Hepatic stellate cell (primary cell): ENCODE results near the gene PIP5K1B.

Source experiments
- DNase-seq: peaks from one replicate; pipeline ENCODE4 v3.0.0; 2011; ENCODE audit warnings: low spot score

Gene PIP5K1B

DNA sequence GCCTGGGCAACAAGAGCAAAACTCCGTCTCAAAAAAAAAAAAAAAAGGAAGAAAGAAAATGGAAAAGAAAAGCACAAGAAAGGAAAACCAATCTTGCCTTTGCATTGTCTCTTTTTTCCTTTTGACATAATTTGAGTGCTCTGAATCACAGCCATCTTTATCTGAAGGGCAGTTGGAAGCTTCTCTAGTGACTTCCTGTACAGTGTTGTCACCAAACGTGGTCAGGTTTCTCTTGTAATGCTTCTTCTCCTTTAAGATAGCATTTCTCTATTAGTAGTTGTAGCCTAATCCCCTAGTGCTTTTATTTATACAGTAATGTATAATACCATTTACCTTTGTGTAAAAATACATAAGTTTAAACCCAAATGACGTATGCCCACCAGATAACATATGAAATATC is 290.7 kb downstream of the PIP5K1B start:
- no peak for DNase-seq

DNA sequence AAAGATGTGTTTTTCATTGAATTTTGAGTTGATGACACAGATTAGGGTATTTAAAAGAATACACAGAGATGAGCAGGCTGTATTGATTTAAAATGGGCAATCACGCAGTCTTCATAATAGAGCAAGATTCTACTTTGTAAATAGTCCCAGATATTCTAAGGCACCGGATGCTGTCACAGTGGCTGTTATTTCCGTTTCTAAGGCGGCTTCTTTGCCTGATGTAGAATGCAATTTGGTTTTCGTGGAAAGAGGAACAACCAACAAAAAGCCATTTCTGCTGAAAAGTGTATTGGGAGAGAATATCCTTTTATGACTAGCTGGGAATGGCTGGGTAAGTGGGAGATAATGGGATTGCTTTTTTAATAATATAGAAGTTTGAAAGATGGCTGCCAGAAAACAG is 291.4 kb downstream of the PIP5K1B start:
- no peak for DNase-seq

DNA sequence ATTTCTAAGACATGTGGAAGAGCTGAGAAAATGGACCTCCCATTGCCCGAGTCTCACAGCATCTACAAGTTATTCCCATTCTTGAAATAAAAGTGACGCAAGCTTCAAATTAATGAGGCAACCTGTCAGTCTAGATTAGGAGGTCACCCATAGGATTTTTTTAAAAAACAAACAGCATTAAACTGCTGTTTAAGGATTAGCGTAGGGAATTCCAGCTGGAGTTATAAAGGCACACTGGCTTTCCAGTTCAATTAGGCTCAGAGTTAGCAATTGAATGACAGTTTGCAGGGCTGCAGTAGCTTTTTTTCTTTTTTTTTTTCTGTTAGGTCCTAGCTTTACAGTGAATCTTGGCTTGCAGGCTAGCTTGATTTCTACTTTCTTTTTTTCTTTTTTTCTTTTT is 292.6 kb downstream of the PIP5K1B start:
- DNase-seq: no peak

DNA sequence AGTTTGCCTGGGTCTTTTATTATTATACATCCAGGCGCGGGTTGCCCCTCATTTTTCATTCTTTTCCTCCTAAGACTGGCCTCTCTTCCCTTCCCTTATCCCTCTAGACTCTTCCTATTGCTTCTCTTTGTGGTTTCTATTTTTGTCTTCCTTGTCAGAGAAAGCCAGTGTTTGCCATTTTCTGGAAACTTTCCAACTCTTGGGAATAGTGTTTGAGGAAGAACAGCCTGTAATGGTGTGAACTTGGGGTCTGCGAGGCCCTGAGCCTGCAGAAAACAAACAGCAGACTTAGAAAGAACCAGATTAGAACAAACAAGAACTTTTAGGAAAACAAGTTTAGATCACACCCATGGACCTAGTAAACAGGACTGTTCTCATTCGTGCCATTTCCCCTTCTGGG is 293.3 kb downstream of the PIP5K1B start:
- DNase-seq: no peak

DNA sequence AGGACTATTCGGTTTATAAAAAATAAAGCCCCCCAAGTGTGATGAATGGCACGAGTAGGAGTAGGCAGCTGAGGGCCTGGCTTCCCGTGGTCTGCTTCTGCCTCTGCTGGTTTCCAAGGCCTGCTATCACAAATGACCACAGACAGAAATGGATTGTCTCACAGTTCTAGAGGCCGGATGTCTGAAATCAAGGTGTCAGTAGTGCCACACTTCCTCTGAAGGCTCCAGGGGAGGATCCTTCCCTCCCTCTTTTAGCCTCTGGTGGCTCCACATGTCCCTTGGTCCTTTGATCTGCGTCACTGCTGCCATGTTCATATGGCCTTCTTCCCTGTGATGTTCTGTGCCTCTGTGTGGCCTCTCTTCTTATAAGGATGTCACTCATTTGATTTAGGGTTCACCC is 293.8 kb downstream of the PIP5K1B start:
- DNase-seq: no peak

DNA sequence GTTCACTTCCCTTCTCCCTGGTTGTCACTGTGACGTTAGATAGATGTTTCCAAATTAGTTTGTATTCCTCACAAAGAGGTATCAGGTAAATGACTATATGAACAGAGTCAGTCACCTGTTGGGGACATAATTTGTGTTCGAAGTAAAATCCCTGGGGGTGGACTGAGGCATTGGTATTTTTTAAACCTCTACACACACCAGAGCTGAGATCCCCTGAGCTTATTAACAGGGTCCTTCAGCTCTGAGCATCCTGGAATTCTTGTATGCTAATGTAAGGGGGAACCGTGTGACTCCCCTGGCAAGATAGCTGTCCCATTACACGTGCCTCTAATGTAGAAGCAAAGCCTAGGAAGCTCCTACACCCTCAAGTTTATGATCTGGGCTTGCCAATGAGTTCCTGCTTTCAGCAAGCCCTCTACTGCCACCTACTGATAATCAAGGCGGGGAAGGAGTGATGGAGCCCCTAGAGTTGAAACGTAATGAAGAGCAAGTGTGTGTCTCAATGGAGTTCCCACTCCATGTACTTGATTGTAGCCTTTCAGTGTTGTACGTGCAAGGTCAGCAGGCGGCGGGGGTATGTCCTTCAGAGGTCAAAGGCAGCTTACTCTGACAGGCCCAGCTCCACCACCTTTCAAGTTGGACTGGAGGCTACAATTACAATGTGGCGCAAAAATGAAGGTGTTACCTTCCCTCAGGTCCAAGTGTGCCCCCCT is 294.5 kb downstream of the PIP5K1B start:
- peak; percentile 67 for DNase-seq

DNA sequence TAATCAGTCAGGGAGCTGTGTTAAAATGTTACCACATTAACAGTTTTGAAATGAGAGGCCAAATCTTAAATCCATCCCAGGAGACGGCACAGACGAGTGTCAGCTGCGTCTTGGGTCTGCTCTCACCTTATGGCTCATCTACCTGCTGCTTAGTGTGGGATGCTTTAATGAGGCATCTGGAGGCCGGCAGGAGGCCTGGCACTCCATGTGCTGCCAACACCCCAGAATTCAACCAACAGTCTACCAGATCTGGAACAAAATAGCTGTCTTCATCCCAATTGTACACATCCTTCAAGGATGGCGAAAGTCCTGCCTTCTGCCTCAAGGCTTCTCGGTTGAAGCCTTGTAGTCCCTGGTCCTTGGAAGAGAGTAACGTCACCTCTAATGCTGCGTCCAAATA is 296.9 kb downstream of the PIP5K1B start:
- DNase-seq: no peak

DNA sequence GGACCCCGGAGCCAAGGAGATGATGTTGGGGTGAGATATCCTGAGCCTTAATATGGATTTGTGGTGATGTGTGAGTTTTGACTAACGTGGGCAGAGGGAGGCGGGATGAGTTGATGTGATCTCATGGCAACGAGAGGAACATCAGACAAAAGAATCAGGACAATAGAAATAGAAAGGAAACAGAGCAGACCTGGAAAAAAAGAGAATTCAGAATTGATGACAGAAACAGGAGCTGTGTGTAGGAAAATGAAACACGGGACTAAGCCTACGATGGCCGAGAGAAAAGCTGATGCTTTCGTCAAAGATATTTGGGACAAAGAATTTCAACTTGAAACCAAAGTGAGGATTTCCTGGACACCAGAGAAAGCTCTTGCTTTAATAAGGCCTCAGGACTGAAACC is 298.0 kb downstream of the PIP5K1B start:
- DNase-seq: no peak

DNA sequence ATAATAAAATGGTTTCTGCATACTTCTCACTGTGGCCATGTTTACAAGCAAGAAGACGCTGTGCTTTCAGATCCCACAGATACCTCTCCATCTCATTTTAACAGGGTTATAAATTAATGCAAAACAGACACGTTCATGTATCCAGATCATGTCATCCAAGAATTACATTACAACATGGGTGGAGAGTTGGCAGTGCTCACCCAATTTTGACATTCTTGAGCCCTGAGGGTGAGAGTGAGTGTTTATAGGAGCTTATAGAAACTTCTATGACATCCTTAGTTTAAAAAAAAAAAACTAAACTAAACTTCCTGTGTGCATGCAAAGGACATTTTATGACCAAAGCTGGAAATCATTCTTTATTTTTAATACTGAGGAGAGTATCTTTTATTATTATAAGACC is 299.8 kb downstream of the PIP5K1B start:
- no peak for DNase-seq

DNA sequence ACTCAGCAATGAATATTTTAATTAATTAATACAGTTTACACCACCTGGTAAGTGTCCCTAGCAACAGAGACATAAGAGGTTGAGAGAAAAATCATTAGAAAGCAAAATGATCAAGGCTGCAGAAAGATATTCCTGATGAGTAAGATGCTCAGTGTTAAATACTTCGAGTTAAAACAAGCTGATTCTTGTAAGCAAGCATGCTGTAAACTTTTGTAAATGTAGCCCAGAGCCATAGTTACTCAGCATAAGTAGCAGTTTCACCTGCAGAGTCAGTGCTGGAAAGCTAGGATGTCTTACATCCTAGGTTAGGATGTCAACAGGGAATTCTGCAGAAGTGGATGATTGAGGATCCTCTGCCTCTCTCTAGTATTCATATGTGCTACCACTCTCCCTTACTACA is 304.7 kb downstream of the PIP5K1B start:
- DNase-seq: no peak

DNA sequence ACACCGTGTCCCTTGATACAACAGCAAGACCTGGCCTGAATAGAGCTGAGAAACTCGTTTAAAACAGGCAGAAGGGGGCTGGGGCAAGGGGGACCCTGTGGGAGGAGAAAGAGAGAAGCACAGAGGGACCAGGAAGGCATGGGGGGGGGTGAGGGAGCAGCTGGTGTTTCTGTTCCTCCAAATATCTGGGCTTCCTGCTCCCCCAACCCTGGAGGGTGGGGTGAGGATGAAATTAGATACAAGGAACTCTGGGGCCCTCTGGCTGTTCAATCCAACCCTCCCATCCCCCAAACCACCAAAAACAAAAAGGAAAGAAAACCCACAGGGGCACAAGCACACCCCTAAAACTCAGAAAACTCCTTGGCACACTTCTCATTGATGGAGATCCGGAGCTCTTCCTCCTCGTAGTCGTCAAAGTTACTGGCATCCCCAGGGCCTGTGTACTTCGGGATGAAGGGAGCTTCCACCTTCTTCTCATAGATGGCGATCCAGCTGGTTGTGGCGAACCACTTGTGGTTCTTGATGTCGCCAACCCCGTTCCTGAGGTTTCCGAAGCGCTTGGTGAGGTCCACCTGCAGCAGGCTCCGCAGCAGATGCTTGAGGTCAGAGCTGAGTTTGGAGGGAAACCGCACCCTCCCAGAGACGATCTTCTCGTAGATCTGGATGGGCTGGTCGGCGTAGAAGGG is 307.8 kb downstream of the PIP5K1B start:
- no peak for DNase-seq

DNA sequence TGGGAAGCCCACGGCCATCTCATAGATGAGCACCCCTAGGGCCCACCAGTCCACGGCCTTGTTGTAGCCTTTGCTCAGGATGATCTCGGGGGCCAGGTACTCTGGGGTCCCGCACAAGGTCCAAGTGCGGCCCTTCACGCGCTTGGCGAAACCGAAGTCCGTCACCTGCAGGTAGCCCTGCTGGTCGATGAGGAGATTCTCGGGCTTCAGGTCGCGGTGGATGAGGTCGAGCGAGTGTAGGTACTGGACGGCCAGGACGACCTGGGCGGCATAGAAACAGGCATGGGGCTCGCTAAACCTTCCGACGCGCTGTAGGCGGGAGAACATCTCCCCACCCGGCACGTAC is 308.3 kb downstream of the PIP5K1B start:
- no peak for DNase-seq

DNA sequence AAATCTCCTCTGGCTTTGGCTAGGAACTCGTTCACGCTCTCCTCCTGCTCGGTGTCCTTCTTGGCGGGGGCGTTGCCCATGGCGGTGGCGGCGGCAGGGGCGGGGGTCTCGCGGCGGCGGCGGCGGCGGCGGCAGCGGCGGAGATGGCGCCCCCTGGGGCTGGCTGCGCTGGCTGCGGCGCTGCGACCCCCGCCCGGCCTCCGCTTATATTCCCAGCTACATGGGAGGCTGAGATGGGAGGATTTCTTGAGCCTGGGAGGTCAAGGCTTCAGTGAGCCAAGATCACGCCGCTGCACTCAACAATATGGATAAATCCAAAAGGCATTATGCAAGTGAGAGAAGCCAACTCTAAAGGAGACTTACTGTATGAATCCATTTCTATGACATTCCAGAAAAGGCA is 309.0 kb downstream of the PIP5K1B start, which contains the start of gene PRKACG:
Gene PRKACG, minus strand, starts transcription at position 101 of the 400 bp plus-strand sequence. Its CDS starts 21 bp downstream, at position 80.
- DNase-seq: no peak

DNA sequence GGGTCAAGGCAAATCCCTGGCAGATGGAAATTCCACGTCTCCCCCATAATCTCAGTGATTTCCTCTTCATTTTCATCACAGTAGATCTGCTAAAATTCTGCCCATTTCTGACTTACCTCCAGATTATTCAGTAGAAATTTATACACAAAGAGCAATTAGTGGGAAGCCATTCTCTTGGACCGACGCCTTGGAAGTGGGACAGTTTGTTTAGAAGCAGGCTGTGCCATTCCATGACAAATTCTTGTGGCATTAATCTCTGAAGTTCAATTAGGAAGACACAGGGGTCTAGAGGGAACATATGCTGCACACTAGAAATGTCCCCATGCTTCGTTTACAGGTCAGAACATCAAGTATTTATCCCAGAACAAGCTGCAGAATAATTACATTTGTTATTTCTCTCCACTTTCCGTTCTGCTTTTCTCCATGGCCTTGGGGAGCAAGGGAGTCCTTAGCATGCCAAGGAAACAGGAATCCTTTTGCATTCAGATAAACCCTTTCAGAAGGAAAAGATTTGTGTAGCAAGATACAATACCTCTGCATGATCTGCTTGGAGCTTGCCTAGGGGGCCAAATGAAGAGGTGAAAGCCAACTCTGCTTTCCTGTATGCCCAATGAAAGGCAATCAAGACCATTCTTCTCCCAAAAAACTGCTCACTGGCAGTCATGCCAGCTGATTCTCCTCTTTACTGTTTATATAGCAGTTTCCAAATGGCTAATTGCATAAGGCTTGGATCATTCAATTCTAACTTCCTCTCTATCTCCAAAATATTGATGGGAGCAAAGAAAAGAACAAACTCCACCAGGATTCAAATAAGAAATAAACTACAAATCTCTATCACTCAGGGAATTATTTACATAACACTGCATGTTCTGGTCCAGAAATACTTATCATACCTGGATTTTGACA is 311.4 kb downstream of the PIP5K1B start:
- DNase-seq: no peak

DNA sequence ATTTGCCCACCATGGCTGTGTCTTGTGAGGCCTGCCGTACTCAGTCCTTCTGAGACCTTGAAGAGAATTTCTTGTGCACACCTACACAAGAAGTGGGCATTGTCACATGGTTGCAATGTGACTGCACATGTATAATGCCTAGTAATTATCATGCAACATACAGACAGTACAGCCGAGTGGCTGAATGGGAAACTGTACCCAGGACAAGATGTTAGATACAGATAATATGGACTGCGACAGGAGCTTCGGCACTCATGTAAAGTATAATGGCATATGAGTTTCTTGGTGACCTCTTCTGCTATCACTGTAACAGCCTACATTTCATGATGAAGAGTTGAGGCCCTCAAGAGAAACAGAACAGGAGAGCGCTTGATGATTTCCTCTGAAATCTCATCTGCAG is 313.7 kb downstream of the PIP5K1B start:
- DNase-seq: no peak

DNA sequence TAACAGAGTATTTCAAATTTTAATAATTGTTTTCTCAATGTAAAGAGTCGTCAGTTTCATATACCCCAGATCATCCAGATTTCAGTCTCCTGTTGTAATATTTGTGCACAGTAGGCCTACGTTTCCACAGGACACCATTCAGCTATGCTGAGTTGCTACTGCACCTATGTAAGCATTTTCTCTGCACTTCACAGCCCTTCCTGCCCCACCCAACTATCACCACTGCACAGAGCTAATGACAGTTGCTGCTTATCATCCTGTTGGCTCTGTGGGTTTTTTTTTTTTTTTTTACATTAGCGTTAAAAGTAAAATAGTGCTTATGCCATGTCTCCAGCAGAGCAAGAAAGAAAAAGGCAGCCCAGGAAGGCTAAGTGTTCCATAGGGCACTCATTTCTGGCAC is 314.8 kb downstream of the PIP5K1B start:
- DNase-seq: no peak

DNA sequence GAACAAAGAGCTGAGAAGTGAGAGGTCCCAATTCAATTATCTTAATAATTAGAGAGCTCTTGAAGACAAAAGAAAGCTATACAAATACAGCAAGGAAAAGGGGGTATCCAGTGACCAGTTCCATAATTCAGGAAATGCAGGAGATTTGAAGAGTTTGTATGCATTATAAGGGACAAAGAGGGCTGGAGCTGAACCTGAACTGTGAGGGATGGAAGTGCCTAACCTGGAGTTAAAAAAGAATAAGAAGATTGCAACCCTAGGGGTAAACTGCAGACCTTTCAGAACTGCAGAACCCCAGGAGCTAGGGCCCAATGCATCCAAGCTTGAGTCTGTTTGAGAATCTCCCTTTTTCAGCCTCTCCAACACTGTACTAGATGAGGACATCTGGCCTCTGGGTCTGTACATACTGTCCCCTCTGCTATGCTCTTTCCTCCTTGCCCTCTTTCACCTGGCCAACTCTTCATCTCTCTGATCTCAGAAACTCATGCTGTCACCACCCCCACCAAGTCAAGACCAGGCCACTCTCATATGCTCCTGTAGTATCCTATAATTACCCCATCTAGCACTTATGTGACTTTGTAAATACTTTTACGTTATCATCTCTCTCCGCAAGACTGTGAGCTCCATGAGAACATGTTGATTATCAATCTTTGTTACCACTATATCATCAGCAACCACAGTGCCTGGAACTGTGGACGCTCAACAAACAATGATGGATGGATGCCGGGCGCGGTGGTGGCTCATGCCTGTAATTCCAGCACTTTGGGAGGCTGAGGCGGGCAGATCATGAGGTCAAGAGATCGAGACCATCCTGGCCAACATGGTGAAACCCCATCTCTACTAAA is 315.5 kb downstream of the PIP5K1B start:
- no peak for DNase-seq

DNA sequence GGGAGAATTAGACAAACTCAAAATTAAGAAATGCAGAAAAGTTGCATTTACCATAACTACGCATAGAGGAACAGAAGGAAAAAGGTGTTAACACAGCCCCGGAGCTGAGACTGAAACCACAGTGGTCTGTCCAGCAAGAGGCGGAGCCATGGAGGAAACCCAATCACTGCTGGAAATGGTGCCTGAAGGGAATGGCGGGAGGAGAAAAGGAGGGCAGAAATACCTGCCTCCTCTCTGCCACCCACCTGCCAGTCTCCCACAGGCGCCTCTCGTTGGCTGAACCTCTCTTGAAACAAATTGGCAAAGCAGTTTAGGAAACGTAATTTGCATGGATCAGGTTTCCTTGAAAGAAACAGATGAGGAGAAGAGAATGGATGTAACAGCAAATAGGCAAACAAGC is 318.6 kb downstream of the PIP5K1B start:
- no peak for DNase-seq

DNA sequence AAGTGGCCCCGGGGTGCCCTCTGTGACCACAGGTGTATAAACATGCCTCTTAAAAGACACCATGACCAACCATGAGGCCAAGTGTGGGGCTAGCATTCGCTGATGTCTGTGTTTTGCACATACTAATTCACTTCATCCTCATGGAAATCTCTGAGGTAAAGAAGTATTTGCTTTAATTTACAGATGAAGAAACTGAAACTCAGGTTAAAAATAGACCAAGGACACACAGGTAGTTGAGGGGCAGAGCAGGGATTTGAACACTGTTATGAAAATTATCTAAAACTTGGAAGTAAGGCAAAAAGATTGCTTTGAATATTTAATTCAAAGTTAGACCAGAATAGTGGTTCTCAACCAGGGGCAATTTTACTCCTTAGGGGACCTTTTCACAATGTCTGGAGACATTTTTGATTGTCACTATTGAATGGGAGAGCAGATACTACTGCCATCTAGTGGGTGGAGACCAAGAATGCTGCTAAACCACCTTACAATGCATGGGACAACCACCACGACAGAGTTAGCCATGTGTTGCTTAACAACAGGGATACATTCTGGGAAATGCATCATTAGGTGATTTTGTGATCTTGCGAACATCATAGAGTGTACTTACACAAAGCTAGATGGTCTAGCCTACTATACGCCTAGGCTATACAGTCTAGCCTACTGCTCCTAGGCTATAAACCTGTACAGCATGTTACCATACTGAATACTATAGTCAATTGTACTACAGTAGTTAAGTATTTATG is 322.5 kb downstream of the PIP5K1B start:
- DNase-seq: peak; percentile 53

DNA sequence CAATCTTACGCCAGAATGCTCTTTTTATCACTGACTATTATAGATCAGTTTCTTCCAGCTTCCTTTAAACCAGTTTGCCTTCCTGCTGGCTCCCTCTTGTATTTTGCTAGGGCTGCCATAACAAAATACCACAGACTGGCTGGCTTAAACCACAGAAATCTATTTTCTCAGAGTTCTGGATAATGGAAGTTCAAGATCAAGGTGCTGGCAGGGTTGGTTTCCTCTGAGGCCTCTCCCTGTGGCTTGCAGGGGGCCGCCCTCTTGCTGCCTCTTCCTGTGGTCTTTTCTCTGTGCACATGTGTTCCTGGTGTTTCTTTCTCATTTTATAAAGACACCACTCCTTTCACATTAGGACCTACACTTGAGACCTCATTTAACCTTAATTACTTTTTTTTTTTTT is 323.7 kb downstream of the PIP5K1B start:
- DNase-seq: no peak

DNA sequence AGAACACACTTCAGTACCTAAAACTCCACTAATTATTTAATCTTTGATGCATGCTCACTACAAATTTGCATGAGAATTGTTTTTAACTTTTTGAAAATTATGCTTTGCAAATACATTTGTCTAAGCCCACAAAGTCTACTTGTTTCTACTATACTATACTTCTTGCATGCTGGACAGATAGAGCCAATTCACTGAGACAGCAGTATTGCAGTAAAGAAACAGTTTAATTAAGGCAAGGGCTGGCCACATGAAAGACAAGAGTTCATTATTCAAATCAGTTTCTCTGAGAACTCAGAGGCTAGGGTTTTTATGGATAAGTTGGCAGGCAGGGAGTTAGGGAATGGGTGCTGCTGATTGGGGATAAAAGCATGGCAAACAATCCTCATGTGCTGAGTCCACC is 324.5 kb downstream of the PIP5K1B start:
- DNase-seq: no peak
